Right ventricle myocardium superior (tissue), 1 donor: Measurements from ENCODE around the gene KREMEN1. TPM values are rescaled to one million over a fixed set of nuclear protein-coding genes. Genes with fewer than 3 reads are reported as not detected.
"Not testable (repeated sequence)": the region's sequence is repeated elsewhere in the genome, so short reads cannot be mapped to it uniquely, and the experiment has no call there.

Source experiments
- ATAC-seq: fragments of 200-7000 bp; cut with Tn5 transposase; one replicate; pipeline ENCODE4 v1.9.1; 2020; ENCODE audit warnings: mild to moderate bottlenecking; ENCODE audit not compliant: poor library complexity
- DNase-seq: peaks from one replicate; pipeline ENCODE4 v3.0.0-alpha.2; 2020
- intact Hi-C: fragments of 100-400 bp; cut with DNase I; formaldehyde crosslinking; loops from one replicate; pipeline ENCODE4 v1.11.2; 2022
- total RNA-seq: library from RNA; stranded (reverse); fragmentation: NEBNext Ultra II Directional; extraction: Animal tissue kit (Norgen Biotek cat#: 25700); gene quantifications from one replicate; pipeline ENCODE4 v1.2.1, GENCODE V29; 2021
- donor health status: DM: no; HTN: yes; CAD: no; lungs with severe emphysema.

KREMEN1 gene
- total RNA-seq, 1 donor from 2014 or later, result 49.9 TPM

DNA sequence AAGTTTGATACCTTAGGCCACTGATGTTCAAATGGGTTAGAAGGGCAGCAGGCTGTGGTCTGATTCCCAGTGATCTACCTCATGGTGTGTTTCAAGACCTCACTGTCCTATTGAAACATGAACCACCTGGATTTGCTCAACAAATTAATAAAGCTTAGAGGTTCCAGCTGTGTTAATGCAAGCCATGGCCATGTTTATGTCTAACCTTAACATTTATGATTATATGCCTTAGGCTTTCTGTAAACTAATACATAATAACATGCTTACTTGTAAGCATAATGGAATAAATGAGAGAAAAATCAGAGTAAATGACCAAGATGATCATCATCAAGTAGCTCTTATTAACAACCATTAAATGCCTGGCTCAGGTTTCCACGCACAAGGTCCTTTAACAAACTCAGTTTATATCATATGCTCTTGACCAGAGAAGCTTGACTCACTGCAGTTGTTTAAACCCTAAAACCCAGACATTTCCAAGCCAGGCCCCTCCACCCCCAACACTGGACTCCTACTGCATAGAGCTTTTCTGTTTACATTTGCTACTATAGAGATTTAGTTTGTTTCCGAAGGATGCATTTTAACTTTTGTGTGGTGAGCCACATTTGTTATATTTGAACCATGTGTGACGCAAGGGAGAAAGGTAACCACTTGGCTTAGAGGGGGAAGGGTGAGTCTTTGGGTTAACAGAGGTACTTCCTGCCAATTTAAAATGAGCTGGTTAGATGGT, 43.7 kb downstream of the KREMEN1 start:
- ATAC-seq (no peak), DNase-seq (no peak)

GRCh38 chr22:29117799-29118477, 45.1 kb downstream of the KREMEN1 start:
- DNase-seq, result no peak
- no peak for ATAC-seq
- intact Hi-C loops, result no loop called here

More for the DNA sequence above, 43.7 kb downstream of the KREMEN1 start:
- intact Hi-C loops, result no loop called here

DNA sequence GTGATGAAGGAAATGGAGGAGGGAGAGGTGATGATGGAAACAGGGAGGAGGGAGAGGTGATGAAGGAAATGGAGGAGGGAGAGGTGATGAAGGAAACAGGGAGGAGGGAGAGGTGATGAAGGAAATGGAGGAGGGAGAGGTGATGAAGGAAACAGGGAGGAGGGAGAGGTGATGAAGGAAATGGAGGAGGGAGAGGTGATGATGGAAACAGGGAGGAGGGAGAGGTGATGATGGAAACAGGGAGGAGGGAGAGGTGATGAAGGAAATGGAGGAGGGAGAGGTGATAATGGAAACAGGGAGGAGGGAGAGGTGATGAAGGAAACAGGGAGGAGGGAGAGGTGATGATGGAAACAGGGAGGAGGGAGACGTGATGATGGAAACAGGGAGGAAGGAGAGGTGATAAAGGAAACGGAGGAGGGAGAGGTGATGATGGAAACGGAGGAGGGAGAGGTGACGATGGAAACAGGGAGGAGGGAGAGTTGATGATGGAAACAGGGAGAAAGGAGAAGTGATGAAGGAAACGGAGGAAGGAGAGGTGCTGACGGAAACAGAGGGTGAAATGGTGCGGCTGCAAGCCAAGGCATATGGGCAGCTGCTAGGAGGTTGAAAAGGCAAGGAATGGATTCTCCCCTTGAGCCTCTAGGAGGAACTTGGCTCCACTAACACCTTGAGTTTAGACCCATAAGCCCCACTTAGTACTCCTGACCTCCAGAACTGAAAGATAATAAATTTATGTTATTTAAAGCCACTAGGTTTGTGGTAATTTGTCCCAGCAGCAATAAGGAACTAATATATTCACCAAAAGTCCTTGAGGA, 47.5 kb downstream of the KREMEN1 start:
- intact Hi-C loops, DNase-seq, ATAC-seq: not testable (repeated sequence)

GRCh38 chr22:29121124-29121523, 48.3 kb downstream of the KREMEN1 start:
- no peak for ATAC-seq
- no peak for DNase-seq
- intact Hi-C loops, result no loop called here

GRCh38 chr22:29122041-29122440, 49.2 kb downstream of the KREMEN1 start:
- intact Hi-C loops, result no loop called here
- DNase-seq, result no peak
- ATAC-seq, result no peak

DNA sequence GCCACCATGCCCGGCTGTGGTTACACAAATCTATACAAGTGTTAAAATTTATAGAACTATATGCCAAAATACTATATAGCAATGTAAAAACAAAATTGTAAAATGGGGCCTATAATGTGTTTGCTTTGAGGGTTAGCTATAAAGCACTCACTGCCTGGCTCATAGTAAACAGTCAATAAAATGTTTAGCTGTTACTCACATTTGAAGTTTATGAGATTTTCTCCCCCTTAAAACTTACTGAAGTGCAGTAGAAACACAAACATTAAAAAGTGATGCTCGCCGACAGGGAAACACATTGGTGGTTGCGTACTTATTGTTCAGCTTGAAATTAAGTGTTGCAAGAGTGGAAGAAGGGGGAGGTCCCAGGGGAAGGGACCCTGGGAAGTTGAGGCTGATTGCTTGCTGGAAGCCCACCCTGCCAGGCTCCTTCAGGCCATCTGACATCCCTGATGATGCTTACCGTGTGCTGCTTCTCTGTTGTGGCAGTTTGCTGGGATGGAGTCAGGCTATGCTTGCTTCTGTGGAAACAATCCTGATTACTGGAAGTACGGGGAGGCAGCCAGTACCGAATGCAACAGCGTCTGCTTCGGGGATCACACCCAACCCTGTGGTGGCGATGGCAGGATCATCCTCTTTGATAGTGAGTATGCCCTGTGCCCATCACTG, 52.1 kb downstream of the KREMEN1 start:
- ATAC-seq (no peak), DNase-seq (no peak)
- intact Hi-C loops, result no loop called here

DNA sequence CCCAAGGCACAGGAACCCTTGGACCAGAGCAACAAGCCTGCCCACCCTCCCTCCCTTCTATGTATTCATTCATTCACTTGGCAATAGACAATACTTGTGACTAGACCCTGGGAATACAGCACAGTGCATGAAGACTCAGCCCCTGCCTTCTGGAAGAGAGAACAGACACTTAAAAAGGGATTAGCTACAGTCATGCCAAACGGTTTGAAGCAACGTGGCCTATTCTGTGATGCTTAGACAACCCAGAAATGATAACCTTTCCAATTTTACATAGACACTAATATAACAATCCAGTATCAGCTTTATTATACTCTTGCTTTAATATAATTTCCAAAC, 52.6 kb downstream of the KREMEN1 start:
- DNase-seq (no peak), ATAC-seq (no peak)
- intact Hi-C loops, result no loop called here

DNA sequence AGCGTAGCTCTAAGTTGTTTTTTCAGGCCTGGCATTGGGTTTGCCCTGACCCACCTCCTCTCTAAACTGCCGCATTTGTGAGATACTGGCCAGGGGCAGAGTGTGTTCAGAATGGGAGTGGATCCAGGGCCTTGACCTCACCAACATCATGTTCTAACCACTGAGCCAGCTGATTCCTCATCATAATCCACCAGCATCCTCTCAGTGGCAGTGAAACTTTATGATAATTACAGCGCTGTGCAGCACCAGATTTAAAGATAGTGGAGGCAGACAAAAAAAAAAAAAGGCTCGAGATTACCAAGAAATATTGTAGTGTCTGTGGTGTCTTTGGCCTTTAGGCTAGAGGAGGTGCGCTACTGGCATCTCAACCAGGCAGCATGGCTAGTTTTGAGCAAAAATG, 53.0 kb downstream of the KREMEN1 start:
- DNase-seq (no peak), ATAC-seq (no peak)
- intact Hi-C loops, result no loop called here

DNA sequence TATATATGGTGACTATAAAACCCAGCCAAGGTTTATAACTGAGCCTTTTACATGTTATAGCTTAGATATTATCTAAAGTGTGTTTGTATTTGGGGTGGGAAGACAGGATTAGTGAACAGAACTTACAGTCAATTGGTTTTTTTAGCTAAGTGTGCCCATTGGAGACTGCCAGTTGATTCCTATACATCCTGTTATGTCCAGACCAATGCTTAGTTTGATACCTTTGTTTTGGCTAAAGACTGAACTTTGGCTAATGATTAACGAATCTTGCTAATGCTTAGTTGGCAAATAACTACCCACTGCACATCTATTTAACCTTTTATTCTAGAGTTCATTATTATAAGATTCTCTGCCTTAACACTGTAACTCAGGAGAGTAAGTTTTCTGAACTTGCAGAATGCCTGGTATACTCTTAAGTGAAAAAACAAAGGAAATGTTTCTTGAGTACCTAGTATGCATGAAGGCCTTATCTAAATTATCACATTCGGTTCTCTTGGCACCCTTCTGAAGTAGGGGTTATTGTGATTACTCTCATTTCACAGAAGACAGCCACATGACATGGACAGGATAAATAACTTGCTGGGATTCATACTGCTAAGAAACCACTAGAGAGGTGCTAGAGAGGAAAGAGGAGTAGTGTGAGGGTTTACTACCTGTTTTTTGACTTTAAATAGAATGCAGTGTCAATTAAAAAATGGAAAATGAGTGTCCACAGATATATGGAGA, 54.0 kb downstream of the KREMEN1 start:
- DNase-seq (no peak), ATAC-seq (no peak)
- intact Hi-C loops, result no loop called here

- no peak for DNase-seq
- intact Hi-C loops, result no loop called here
- peak; percentile 91 for ATAC-seq
Measured at GRCh38 chr22:29128891-29129807, 56.3 kb downstream of the KREMEN1 start.

GRCh38 chr22:29129808-29130140, 56.9 kb downstream of the KREMEN1 start:
- ATAC-seq, result no peak
- intact Hi-C loops, result no loop called here
- DNase-seq, result no peak

DNA sequence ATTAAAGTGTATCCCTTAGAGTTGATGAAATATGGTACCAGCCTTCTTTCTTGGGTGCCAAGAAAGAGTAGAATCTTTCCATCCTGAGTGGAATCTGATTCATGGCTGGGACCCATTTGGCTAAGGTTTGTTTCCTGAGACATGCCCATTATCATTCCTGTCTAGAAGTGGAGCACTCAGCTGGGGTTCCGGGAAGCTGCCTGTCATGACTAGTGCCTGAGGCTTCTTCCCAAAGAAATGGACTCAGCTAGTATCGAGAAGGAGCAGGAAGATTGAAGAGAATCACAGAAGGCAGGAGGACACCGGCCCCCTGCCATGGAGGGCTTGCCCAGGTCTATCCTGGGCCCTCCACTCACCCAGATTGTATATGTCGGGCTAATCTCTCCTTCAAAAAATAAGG, 57.6 kb downstream of the KREMEN1 start:
- intact Hi-C loops, result no loop called here

GRCh38 chr22:29133603-29134133, 60.8 kb downstream of the KREMEN1 start:
- ATAC-seq (no peak), DNase-seq (no peak)
- intact Hi-C loops, result no loop called here

More for the DNA sequence above, 57.6 kb downstream of the KREMEN1 start:
- DNase-seq (no peak), ATAC-seq (no peak)

DNA sequence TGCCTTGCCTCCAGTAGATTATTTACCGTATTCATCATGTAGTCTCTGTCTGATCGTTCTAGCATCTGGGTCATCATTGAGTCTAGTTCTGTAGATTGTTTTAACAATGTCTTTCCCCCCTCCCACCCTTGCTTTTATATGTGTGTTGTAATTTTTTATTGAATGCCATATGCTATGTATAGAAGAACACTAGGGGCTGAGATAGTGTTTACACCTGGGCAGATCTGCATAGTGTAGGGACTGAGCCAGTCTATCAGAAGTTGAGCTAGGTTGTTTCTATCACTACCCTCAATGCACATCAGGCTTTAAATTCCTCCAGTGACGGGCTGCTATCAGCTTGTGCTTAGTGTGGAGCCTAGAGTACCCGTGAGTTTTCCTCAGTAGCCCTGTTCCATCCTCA, 61.6 kb downstream of the KREMEN1 start:
- intact Hi-C loops, result no loop called here
- ATAC-seq (no peak), DNase-seq (no peak)

DNA sequence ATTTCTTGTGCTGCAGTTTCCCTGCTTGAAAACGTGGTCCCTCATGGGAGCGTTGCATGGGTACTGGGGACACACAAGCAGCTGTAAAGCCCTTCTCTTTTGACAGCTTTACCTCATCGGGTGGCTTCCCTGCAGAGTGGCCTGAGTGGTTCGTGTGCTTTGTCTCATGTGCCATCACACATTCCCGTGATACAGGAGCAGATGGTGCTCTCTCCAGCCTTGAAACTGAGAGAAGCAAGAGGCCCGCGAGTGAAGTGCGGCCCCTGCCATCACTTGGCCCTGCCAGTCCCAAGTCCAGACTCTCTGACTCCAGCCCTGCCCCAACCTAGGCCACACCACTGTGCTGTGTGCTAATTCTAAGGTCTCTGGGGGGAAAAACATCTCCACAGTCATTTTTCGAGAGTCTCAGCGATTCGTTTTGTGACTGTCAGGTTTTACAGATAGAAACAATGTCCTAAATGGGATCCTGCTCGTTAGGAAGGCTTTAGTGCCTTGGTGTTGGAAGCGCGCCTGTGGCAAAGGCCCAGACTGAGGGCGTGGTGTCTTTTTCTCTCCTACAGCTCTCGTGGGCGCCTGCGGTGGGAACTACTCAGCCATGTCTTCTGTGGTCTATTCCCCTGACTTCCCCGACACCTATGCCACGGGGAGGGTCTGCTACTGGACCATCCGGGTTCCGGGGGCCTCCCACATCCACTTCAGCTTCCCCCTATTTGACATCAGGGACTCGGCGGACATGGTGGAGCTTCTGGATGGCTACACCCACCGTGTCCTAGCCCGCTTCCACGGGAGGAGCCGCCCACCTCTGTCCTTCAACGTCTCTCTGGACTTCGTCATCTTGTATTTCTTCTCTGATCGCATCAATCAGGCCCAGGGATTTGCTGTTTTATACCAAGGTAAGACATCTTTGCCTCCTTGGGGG, 64.2 kb downstream of the KREMEN1 start:
- no peak for DNase-seq
- intact Hi-C loops, result no loop called here
- no peak for ATAC-seq

DNA sequence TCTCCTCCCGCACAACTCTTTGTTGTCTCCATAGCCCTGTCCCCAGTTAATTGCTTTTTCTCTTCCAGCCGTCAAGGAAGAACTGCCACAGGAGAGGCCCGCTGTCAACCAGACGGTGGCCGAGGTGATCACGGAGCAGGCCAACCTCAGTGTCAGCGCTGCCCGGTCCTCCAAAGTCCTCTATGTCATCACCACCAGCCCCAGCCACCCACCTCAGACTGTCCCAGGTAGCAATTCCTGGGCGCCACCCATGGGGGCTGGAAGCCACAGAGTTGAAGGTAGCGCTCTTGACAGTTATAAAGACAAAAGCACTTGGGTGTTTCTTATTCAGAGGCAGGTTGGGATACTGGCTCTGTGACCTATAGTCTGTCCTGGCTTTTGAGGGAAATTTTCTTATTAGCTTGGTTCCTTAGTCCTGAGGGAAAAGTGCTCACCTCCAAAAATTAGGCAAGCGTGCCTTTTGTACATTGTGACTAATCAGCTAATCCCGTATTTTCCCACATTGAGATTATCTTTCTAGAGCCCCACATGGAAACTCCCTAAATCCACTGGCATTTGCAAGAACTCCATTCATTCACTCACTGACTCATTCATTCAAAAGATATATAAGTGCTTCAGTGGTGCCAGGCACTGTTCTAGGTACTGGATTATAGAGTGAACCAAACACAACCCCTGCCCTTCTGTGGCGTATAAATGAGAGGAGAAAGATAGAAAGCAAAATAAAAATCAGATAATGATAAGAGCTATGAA, 65.9 kb downstream of the KREMEN1 start:
- intact Hi-C loops, result no loop called here
- DNase-seq (no peak), ATAC-seq (no peak)
